HG02938 (cell line): ENCODE results near the gene ACACA.
"Not testable (repeated sequence)": the region's sequence is repeated elsewhere in the genome, so short reads cannot be mapped to it uniquely, and the experiment has no call there.

Experiments
- ATAC-seq: cut with Tn5 transposase; IDR thresholded peaks from one replicate; pipeline ENCODE4 v1.9.1; 2021; ENCODE audit warnings: mild to moderate bottlenecking, moderate library complexity; ENCODE audit not compliant: unreplicated experiment

Gene ACACA

DNA sequence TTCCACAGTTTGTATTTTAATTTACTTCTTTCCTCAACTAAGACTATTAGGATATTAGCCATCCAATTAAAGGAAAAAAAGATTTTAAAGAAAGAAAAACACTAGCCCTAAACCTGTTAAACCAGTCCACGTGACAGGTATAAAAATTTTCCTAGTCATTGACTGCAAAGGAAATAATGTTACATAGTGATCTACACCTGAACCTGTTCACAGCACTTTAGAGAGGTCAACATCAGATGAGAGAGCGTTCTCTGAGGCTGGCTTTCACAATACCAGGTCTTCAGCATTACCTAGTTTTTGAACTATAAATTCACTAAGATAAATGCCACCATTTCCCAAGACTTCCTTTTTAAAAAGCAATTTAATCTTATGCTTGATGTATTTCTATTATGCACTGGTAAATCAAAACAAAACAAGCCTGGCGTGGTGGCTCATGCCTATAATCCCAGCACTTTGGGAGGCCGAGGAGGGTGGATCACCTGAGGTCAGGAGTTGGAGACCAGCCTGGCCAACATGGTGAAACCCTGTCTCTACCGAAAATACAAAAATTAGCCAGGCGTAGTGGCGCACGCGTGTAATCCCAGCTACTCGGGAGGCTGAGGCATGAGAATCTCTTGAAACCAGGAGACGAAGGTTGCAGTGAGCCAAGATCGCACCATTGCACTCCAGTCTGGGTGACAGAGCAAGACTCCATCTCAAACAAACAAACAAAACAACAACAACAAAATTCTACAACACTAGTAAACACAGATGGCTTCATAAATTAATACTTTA is 49.7 kb downstream of the ACACA start:
- not testable (repeated sequence) for ATAC-seq

DNA sequence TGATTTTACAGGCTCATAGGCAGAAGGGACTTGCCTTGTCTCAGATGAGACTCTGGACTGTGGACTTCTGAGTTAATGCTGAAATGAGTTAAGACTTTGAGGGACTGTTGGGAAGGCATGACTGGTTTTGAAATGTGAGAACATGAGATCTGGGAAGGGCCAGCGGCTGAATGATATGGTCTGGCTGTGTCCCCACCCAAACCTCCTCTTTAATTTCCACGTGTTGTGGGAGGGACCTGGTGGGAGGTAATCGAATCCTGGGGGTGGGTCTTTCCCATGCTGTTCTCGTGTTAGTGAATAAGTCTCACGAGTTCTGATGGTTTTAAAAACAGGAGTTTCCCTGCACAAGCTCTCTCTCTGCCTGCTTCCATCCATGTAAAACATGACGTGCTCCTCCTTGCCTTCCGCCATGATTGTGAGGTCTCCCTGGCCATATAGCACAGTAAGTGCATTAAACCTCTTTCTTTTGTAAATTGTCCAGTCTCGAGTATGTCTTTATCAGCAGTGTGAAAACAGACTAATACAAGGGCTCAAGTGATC is 59.7 kb downstream of the ACACA start:
- ATAC-seq: not testable (repeated sequence)

GRCh38 chr17:37344519-37344918 is 62.1 kb downstream of the ACACA start:
- no peak for ATAC-seq

DNA sequence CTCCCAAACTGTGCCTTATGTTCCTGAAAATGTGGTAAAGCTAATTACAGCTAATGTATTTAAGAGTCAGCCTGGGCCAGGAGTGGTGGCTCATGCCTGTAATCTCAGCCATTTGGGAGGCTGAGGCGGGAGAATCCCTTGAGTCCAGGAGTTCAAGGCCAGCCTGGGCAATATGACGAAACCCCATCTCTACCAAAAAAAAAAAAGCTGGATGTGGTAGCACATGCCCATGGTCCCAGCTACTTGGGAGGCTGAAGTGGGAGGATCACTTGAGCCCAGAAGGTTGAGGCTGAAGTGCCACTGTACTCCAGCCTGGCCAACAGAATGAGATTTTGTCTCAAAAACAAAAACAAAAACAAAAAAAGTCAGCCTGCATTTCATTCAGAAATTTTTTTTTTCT is 64.0 kb downstream of the ACACA start:
- ATAC-seq: no peak

- no peak for ATAC-seq
Observed at GRCh38 chr17:37340804-37341203, 65.8 kb downstream of the ACACA start.

GRCh38 chr17:37339321-37339720 is 67.3 kb downstream of the ACACA start:
- no peak for ATAC-seq

DNA sequence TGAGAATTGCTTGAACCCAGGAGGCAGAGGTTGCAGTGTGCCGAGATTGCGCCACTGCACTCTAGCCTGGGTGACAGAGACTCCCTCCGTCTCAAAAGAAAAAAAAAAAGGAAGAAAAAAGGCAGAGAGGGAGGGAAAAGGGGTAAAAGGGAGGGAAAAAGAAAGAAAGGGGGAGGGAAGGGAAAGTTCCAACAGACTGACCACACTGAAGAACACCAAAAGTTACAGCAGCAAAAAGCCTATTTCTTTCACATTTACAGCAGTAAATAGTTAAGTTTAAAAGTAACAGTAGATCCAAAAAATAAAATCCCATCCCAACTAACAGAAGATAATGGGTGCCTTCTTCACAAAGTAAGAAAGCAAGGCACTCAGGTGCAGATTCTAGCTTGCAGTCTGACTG is 67.8 kb downstream of the ACACA start:
- no peak for ATAC-seq

DNA sequence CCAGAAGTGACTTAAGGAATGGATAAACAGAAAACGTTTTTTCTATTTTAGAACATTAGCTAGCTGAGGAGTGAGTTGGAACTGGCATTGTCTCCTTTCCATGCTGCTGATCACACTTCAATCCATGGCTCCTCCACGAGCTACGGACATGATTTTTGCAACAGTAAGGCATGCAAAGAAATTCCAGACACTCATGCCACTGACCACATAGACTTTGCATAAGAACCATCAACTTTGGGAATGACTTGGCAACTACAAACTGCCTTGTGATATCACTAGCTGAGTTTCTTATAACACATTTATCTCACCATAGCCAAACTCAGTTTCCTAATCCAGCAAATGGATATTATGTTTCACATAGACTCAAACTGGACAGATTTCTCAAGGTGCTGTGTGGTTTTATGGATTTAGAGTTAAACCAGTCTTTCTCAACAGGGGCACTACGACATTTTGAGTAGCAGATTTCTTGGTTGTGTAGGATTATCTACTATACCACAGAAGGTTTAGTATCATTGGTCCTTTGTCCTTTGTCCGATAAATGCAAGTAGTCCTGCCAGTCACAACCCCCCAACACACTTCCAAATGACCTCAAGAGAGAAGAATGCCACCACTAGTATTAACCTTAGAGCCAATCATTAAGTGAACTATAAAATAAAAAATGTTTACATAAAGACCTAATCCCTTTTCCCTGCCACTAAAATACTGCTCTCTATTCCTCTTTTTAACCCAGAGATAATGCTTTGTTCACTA is 79.1 kb downstream of the ACACA start:
- no peak for ATAC-seq

GRCh38 chr17:37322826-37323561 is 83.6 kb downstream of the ACACA start:
- ATAC-seq: no peak

DNA sequence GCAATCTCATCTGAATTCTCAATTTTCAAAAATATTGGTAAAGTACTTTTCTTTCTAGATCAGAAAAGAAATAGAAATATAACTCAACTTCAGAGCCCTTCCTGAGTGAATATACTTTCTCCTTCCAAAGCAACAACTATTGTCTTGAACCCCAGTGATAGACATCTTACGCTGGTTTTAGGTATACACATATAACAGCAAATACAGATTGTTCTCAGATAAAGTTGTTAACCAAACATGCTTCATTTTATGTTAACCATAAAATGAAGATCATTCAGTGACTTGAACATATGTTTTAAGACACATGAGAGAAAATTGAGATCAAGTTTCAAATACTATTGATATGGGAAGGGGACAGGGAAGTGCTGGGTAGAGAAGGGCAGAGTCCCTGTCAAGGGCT is 84.5 kb downstream of the ACACA start:
- ATAC-seq: no peak

- no peak for ATAC-seq
Observed at GRCh38 chr17:37318931-37319594, 87.6 kb downstream of the ACACA start.

GRCh38 chr17:37317867-37318266 is 88.8 kb downstream of the ACACA start:
- ATAC-seq: no peak

DNA sequence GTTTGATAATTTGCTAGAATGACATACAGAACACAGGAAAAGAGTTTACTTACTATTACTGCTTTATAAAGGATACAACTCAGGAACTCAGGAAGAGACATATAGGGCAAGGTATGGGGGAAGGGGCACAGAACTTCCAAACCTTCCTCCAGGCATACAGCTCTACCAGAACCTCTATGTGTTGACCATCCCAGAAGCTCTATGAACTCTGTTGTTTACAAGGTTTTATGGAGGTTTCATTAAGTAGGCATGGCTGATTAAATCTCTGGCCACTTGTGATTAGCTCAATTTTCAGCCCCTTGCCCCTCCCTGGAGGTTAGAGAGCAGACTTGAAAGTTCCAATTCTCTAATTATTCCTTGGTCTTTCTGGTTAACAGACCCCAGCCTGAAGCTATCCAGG is 91.0 kb downstream of the ACACA start:
- ATAC-seq: no peak

- no peak for ATAC-seq
Observed at GRCh38 chr17:37312137-37312923, 94.3 kb downstream of the ACACA start.

GRCh38 chr17:37310940-37311339 is 95.7 kb downstream of the ACACA start:
- ATAC-seq: no peak

DNA sequence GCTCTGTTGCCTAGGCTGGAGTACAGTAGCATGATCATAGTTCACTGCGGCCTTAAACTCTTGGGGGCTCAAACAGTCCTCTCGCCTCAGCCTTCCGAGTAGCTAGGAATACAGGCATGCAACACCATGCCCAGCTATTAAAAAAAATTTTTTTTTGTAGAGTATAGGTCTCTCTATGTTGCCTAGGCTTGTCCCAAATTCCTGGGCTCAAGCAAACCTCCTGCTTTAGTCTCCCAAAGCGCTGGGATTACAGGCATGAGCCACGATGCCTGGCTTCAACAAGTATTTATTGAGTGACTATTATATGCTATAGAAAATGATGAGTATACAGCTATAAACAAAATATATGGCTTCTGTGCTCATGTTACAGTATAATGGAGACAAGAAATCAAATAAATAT is 97.6 kb downstream of the ACACA start:
- no peak for ATAC-seq

DNA sequence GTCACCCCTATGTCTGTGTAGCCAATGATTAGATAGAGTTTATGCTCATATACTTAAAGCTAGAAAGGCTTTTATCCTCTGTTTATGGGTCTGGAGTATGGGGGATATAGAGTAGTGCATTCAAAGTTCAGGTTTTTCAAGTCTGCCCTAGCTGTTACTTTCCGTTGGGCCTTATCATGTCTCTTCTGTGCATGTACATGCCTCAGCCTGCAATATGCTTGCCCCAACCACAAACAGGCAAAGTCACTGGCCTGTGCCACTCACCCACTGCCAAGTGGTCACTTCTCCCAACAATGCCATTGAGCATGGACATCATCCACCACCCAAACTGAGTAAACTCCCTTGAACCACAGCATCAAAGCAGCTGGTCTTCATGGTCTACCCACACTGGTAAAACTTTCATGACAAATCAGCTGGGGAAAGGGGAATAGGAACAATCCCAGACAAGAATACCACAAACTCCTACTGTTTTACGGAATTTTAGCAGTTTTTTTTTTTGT is 101.2 kb downstream of the ACACA start:
- no peak for ATAC-seq

DNA sequence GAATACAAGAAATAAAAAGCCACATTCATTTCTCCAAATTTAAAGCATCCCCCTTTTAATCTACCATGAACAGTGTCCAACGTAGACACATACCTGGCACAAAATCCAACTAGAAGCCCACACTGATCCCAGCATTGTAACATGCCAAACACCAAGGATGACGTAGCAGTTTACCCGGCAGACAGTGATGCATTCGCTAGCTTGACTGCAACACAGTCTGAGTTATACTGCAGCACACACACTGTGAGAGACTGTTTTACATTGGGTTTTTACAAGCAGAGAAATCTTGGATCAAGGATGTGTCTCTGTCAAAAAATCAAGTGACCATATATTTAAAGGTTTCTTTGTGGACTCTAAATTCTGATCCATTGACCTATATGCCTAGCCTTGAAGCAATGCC is 105.3 kb downstream of the ACACA start:
- no peak for ATAC-seq

- ATAC-seq: no peak
Observed at GRCh38 chr17:37300683-37301082, 106.0 kb downstream of the ACACA start.
